Stimulated activated CD4-positive, alpha-beta T cell treated with anti-CD3 and anti-CD28 coated beads, Interleukin-4, amount 100 ng/mL, for 4 hours (primary cell): Measurements from ENCODE around the gene TTC28.
"Not testable (repeated sequence)": the region's sequence is repeated elsewhere in the genome, so short reads cannot be mapped to it uniquely, and the experiment has no call there.

Experiments used
- DNase-seq, 2 experiments: peaks; one replicate each; pipeline ENCODE4 v3.0.0-alpha.2; 2020

TTC28 gene

DNA sequence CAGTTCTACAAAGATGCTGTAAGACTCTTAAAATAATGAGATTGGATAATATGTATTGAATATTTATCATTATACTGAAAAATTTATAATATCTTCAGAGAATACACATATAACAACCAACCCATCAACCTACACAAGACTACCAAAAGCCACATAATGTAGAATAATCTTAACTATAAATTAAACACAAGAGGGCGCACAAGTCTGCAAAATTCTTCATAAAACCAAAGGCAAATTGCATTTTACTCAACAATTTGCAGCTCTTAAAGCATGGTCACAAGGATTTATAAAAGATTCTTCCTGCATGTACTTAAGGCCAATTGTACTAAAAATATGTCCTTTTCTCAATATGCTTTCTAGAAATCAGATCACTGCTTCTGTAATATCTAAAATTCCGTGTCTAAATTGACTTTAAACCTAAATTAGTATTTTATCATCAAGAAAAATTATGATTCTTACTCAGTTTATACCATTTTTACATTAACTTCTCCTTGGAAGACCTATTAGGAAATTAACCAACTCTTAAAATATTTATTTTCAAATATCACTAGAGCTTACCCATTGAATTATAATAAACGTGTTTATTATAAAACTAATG is 79.0 kb downstream of the TTC28 start:
- DNase-seq: no peak

DNA sequence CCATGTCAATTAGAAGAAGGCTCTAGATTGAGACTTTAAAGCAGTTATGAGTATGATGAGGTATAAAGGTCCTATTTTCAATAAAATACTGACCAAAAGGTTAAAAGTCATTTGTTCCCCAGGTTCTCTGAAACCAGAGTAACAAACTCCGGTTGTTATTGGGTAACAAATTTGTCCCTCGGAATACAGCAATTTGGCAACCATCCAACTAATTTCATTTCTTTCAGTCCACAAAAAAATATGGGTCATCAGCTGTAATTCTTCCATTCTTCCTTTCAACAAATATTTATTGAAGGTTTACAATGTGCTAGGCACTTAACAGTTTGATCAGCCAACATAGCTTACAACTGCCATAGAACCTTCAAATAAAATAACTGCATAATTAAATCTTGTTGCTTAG is 79.9 kb downstream of the TTC28 start:
- DNase-seq: no peak

DNA sequence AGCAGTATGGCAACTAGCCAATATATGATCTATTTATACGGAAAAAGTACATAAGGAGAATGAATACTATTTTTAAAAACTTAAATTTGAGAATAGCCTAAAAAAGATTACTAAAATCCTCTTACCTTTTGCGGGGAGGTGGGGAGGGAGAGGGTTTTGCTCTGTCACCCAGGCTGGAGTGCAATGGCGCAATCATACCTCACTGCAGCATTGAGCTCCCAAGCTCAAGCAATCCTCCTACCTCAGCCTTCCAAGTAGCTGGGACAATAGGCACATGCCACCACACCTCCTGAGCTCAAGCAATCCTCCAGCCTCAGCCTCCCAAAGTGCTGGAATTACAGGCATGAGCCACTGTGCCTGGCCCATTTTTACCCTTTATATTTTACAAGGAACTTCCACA is 82.0 kb downstream of the TTC28 start:
- no peak for DNase-seq

DNA sequence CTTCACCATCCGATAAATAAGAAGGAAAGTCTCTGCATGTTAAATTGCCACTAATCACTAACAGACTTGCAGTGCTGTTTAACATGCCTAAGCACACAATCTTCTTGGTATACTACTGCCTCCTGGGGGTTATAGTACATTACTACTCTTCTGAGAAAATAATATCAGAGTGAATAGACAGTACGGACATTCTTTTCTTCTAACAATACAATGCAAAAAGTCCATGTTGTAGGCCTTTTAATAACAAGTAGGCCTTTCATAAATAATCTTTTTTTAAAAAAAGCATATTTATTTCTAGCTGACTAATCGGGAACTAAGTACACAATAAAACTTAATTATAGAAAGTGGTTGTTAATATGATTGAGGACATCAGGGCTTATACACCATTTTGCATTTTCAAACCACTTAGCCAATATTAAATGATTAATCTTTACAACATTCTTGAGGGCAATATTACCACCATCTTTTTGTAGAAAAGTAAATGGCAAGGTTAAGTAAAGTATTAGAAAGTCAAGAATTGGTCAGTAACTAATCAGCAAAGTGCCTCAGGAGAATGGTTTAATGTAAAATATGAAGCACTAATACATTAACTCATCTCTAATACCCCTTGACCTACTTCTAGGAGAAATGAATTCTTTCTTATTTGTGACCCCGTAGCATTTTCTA is 84.7 kb downstream of the TTC28 start:
- DNase-seq: no peak

DNA sequence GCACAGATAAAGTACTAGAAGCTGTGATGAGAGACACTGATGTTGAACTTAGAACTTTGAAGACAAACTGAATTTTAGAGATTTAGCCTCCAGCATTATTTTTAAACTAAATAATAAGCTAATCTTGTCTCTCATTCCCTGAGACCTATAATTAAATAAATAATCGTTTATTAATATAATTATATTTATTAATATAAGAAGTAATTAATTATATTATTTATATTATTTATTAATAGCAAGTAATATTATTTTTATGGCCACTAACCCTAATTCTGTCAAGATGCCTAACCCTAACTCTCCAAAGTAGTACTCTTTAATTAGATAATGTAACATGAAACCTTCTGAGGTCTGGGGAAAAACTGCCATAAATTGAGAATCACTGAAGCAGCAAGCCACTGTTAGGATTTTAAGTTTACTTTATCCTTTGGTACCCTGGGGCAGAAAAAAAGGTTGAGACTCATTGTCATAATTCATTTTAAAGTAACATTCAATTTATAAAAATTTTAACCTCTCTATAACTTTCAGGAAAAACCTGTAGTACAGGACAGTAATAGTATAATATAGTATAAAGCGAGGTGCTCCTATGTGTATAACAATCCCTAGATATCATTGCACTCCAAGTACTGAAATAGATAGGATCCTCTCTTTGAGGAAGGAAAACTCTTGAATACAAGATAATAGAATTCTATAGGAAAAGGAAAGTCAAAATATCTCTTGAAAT is 85.4 kb downstream of the TTC28 start:
- no peak for DNase-seq

DNA sequence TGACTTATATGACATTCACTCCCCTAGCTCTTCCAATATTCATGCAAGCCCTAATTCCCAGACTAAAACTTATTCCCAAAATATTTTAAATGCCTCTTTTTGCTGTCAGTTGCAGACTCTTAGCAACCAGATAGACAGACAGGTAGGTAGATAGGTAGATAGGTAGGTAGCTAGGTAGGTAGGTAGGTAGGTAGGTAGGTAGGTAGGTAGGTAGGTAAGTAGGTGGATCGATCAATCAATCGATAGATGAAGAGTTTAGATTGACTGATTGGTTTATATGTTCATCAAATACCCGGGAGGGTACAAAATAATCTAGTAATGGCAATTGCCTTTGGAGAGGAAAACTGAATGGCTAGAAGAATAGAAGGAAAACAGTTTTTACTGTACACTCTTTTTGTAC is 86.3 kb downstream of the TTC28 start:
- no peak for DNase-seq

DNA sequence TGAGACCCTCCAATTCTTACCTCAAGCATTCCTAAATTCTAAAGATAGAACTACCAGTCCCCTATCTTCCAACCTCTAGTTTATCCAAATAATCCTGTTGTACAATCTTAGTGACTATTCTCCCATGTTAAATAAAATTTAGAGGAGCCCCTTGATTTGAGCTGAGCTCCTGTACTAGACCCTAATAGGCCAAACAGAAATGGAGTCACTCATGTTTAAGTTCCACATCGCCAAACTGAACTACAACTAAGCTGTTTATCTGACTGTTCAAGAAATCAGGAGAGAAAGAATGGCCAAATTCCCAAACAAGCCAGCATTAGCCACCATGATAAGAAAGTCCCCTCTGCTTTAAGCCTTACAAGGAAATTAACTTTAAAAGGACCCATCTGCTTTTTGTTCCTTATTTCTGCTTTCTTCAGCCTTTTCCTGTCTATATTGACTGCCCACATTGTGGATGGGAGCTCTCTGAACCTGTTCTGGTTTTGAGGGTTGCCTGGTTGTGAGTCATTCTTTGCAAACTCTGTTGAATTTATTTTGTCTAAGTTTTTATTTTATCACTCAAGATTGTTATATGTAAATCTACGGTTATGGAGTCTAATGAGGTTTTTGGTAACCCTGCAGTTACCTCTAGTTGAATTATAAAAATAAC is 90.4 kb downstream of the TTC28 start:
- no peak for DNase-seq

DNA sequence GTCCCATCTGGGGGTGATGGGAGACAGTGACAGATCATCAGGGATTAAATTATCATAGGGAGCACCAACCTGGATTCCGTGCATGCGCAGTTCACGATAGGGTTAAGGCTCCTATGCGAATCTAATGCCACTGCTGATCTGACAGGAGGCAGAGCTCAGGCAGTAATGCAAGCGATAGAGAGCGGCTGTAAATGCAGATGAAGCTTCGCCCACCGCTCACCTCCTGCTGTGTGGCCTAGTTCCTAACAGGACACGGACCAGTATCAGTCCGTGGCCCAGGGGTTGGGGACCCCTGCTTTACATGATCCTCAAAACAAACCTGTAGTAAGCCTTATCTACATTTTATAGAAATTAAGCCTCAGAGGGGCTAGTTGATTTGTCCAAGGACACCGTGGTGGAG is 94.3 kb downstream of the TTC28 start:
- no peak for DNase-seq

DNA sequence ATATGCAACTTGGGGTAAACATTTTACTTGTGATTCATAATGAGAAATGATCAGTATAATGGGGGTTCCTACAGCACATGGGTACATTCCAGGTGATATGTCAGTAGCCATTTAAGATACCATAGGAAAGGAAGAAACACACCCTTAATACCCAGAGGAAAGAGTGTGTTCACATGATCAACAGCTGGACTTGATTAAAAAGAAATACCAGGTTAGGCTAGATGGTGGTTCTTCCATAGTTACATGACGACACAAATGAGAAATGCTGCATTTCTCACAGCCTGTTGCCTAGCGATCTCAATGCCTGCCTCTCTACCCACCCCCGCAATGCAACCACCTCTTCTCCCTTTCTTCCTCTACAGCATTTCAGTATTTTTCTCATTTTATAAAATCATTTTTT is 96.8 kb downstream of the TTC28 start:
- no peak for DNase-seq

DNA sequence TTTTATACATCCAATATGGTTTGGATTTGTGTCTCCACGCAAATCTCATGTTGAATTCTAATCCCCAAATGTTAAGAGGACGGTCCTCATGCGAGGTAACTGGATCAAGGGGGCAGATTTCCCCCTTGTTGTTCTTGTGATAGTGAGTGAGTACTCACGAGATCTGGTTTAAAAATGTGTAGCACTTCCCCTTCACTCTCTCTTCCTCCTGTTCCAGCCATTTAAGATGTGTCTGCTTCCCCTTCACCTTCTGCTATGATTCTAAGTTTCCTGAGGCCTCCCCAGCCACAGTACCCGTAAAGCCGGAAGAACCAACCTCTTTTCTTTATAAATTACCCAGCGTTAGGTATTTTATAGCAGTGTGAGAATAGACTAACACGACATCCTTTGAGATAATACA is 98.6 kb downstream of the TTC28 start:
- no peak for DNase-seq

DNA sequence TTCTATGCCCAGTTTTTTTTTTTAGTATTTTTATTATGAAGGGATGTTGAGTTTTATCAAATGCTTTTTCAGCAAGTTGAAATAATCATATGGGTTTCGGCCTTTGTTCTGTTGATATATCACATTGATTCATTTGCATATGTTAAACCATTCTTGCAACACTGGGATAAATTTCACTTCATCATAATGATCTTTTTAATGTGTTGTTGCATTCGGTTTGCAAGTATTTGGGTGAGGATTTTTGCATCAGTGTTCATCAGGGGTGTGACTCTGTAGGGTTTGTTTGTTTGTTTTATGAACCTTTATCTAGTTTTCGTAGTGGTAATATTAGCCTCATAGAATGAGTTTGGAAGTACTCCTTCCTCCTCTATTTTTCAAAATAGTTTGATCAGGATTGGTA is 103.5 kb downstream of the TTC28 start:
- no peak for DNase-seq

DNA sequence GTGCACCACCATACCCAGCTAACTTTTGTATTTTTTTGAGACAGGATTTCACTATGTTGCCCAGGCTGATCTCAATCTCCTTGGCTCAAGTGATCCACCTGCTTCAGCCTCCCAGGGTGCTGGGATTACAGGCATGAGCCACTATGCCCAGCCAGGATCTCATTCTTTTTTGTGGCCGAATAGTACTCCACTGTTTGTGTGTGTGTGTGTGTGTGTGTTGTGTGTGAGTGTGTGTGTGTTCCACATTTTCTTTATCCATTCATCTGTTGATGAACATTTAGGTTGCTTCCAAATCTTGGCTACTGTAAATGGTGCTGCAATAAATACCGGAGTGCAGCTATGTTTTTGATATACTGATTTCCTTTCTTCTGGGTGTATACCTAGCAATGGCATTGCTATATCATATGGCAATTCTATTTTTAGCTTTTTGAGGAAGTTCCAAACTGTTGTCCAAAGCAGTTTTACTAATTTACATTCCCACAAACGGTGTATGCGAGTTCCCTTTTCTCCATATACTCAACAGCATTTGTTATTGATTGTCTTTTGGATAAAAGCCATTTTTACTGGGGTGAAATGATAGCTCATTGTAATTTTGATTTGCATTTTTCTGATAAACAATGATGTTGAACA is 105.4 kb downstream of the TTC28 start:
- DNase-seq: no peak

DNA sequence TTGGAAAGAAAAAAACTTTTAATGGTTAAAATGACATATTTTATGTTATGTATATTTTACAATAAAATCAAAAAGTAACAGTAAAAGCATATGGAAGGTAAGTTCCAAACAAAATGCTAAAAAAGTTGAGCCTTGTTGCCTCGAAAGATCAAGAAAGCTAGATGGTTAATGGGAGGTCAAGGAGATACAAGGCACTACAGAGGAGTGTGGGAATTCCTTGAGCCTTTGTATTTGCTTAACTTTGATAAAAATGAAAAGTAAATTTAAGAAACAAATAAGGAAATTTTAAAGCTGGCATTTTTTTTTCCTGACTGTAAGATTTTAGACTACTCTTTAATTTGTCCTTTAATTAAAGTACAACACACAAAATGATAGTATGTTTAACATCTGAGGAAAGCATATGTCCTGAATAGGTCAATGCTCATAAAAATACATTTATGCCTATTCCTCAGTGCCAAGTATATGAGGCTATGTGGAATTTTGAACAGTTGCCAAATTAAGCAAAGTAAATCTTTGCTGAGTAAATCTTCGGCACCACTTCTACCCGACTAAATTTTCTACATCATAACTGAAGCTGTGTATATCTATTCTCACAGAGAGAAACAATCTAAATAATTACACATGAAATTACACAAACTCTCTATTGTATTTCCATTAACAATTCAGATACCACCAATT is 108.8 kb downstream of the TTC28 start:
- no peak for DNase-seq

DNA sequence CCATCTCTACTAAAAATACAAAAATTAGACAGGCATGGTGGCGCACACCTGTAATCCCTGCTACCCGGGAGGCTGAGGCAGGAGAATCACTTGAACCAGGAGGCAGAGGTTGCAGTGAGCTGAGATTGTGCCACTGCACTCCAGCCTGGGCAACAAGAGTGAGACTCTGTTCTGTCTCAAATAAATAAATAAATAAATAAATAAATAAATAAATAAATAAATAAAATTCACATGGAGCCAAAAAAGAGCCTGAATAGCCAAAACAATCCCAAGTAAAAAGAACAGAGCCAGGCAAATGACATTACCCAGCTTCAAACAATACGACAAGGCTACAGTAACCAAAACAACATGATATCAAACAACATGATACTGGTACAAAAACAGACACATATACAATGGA is 110.7 kb downstream of the TTC28 start:
- not testable (repeated sequence) for DNase-seq

DNA sequence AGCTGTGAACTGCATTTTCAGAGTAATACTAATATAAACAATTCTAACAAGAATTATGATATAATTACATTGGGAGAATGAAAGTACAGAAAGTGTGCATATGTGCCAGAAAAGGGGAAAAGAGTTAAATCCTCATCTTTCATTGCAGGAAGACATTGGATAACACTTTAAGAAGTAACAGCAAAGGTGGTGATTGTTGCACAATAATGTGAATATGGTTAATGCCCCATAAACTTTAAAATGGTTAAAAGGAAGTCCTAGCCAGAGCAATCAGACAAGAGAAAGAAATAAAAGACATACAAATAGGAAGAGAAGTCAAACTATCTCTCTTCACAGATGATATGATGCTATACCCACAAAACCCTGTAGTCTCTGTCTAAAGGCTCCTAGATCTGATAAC is 111.5 kb downstream of the TTC28 start:
- no peak for DNase-seq

DNA sequence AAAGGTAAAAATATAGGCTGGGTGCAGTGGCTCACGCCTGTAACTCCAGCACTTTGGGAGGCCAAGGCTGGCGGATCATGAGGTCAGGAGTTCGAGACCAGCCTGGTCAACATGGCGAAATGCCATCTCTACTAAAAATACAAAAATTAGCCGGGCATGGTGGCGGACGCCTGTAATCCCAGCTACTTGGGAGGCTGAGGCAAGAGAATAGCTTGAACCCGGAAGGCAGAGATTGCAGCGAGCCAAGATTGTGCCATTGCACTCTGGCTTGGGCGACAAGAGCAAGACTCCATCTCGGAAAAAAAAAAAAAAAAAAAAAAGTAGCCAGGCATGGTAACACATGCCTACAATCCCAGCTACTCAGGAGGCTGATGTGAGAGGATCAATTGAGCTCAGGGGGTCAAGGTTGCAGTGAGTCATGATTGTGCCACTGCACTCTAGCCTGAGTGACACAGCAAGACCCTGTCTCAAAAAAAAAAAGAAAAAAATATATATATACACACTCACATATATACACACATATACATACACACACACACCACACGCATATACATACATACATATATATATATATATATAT is 112.6 kb downstream of the TTC28 start:
- not testable (repeated sequence) for DNase-seq

DNA sequence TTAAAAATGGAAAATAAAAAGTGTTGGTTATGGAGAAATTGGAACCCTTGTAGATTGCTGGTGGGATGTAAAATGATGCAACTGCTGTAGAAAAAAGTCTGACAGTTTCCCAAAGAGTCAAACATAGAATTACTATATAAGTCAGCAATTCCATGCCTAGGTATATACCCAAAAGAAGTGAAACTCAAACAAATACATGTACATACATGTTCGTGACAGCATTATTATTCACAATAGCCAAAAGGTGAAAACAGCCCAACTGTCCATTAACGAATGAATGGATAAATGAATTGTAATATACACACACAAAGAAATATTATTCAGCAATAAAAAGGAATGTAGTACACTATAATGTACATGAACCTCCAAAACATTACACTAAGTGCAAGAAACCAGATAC is 116.0 kb downstream of the TTC28 start:
- no peak for DNase-seq

DNA sequence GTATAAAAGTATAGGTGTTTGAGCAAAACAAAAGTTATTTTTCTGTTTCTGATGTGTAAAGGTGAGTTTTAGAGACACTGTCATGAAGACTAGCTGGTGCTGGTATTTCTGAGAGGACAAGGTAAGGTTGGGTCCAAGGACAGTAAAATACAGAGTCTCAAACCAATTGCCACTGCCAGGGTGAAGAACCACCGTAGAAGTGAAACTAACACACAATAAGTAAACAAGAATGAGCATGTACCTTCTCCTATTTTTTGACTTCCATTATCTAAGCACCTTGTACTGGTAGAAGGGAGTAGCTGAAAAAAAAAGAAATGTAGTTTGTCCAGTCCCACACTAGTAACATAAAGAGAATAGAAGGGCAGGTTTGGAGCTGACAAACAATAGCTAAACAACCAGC is 117.3 kb downstream of the TTC28 start:
- no peak for DNase-seq

DNA sequence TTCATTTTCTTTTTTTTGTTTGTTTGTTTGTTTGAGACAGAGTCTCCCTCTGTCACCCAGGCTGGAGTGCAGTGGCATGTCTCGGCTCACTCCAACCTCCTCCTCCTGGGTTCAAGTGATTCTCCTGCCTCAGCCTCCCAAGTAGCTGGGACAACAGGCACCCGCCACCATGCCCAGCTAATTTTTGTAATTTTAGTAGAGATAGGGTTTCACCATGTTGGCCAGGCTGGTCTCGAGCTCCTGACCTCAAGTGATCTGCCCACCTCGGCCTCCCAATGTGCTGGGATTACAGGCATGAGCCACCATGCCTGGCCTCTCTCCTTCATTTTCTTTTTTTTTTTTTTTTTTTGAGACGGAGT is 118.9 kb downstream of the TTC28 start:
- not testable (repeated sequence) for DNase-seq

DNA sequence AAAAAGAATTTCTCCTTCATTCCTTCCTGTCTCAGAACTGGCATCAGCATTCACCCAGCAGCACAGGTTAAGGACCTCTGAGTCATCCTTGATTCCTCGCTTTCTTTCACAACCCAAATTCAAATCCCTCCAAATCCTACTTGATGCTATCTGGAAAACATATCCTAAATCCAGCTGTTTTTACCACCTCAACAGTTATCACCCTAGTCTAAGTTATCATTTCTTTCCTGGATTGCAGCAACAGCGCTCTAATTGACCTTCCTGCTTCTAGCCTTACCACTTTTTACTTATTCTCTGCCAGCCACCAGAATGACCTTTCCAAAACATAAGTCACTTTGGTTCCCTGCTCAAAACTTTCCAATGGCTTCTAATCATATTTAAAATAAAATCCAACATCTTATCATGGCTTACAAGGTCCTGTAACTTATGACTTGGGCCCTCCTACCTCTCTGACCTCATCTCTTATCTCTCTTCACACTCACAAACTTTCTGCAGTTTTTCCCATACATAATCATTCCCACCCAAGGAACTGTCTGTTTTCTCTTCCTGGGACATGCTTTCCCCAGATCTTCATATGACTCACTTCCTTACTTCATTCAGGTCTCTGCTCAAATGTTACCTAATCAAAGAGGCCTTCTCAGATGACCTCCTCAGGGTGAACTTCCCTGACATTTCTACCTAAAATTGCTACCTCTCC is 119.4 kb downstream of the TTC28 start:
- DNase-seq: no peak

DNA sequence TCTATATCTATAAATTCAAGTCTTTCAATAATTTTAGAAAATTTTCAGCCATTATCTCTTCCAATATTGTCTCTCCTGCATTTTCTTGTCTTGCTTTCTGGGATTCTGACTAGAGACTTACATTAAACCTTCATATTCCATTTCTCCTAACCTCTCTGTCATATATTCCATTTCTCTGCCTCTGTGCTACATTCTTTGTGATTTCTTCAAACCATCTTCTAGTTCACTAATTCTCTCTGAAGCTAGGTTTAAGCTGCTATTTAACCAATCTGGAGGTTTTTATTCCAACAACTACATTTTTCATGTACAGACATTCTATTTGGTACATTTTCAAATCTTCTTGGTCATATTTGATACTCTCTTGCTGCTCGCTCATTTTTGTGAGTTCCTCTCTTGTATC is 122.5 kb downstream of the TTC28 start:
- DNase-seq: no peak
